Right kidney (tissue), 9 donors: ENCODE results near the gene GP1BA.

Source experiments
- DNase-seq: peaks from one replicate; pipeline ENCODE4 v3.0.0-alpha.2; 2016
- long read RNA-seq, 8 donors: transcript quantifications; one replicate each; lab custom pipeline, GENCODE V29; 2026

Gene GP1BA
- long read RNA-seq, donor 1: 0 reads
- long read RNA-seq, donor 2: 0 reads
- long read RNA-seq, donor 3, partial matches to known transcripts: 0 of 1 reads
- long read RNA-seq, donor 3, other reads (novel, unspliced or antisense): 0 of 1 reads
- long read RNA-seq, donor 4: 0 reads
- long read RNA-seq, donor 5: 0 reads
- long read RNA-seq, donor 6, partial matches to known transcripts: 6 of 46 reads
- long read RNA-seq, donor 6, other reads (novel, unspliced or antisense): 38 of 46 reads
- long read RNA-seq, donor 7: 0 reads
- long read RNA-seq, donor 8: 0 reads

GRCh38 chr17:4931963-4932362 is at the start of gene GP1BA:
Gene GP1BA (plus strand): TSS chr17:4932277. CDS start chr17:4932605, 328 bp downstream.
- no peak for DNase-seq

- DNase-seq: no peak
Measured at GRCh38 chr17:4884489-4884888, 47.6 kb upstream of the GP1BA start.

GRCh38 chr17:4886830-4887229 is 45.2 kb upstream of the GP1BA start:
- no peak for DNase-seq

GRCh38 chr17:4887581-4887980 is 44.5 kb upstream of the GP1BA start:
- no peak for DNase-seq

- no peak for DNase-seq
Measured at GRCh38 chr17:4891411-4892410, 40.4 kb upstream of the GP1BA start.

GRCh38 chr17:4892499-4893221 is 39.4 kb upstream of the GP1BA start:
- peak; percentile 55 for DNase-seq

- DNase-seq: no peak
Measured at GRCh38 chr17:4893272-4893671, 38.8 kb upstream of the GP1BA start.

GRCh38 chr17:4893721-4894560 is 38.1 kb upstream of the GP1BA start:
- DNase-seq: no peak

GRCh38 chr17:4895121-4895520 is 37.0 kb upstream of the GP1BA start:
- no peak for DNase-seq

- DNase-seq: no peak
Measured at GRCh38 chr17:4895657-4896331, 36.3 kb upstream of the GP1BA start.

GRCh38 chr17:4896332-4897197 is 35.5 kb upstream of the GP1BA start:
- no peak for DNase-seq

GRCh38 chr17:4897198-4897687 is 34.8 kb upstream of the GP1BA start:
- no peak for DNase-seq

- DNase-seq: no peak
Measured at GRCh38 chr17:4897785-4898184, 34.3 kb upstream of the GP1BA start.

- no peak for DNase-seq
Measured at GRCh38 chr17:4898351-4898750, 33.7 kb upstream of the GP1BA start.

GRCh38 chr17:4898927-4899326 is 33.1 kb upstream of the GP1BA start:
- no peak for DNase-seq

GRCh38 chr17:4899341-4900230 is 32.5 kb upstream of the GP1BA start, which contains the start of gene C17orf107:
Gene C17orf107 (plus strand): TSS chr17:4899536. CDS start chr17:4899763, 227 bp downstream.
- DNase-seq: peak; percentile 81

- peak; percentile 72 for DNase-seq
Measured at GRCh38 chr17:4900231-4901107, 31.6 kb upstream of the GP1BA start.
